ENCODE measurements around the gene TSHZ2.

The TSHZ2 gene

DNA sequence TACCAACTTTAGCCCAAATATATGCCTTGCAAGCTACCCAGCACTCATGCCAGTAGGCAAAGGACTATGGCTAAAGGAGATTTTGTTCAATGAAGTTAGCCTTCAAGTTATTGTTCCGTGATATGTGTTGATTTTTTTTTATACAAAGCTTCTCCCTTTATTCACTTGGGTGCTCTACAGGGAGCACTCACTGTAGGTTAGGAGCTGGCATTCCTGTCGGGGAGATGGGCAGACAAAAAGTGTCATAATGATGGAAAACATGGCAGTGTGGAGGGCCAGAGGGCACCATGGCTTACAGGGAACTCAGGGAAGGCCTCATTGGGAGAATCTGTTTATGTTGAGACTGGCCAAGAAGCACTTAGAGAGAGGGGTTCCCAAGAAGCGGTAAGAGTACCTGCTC, 292.4 kb downstream of the TSHZ2 start:
- Histone ChIP-seq H3K4me3 (replicated peaks; ENCODE audit: low read depth, low read length) (no peak overlapping the region), H3K36me3 (ENCODE audit: control insufficient read depth, insufficient read depth, low read length) (no peaks in the 10 kb centered on the region), H3K27me3 (replicated peaks; ENCODE audit: control insufficient read depth, insufficient read depth, low read length) (no peaks in the 10 kb centered on the region)
- TF ChIP-seq, protein P1, sequence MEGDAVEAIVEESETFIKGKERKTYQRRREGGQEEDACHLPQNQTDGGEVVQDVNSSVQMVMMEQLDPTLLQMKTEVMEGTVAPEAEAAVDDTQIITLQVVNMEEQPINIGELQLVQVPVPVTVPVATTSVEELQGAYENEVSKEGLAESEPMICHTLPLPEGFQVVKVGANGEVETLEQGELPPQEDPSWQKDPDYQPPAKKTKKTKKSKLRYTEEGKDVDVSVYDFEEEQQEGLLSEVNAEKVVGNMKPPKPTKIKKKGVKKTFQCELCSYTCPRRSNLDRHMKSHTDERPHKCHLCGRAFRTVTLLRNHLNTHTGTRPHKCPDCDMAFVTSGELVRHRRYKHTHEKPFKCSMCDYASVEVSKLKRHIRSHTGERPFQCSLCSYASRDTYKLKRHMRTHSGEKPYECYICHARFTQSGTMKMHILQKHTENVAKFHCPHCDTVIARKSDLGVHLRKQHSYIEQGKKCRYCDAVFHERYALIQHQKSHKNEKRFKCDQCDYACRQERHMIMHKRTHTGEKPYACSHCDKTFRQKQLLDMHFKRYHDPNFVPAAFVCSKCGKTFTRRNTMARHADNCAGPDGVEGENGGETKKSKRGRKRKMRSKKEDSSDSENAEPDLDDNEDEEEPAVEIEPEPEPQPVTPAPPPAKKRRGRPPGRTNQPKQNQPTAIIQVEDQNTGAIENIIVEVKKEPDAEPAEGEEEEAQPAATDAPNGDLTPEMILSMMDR (IDR thresholded peaks at IDR 0.05; ENCODE audit: insufficient read depth, low read length, poor library complexity, severe bottlenecking) = no peak
- DNase-seq (ENCODE audit: extremely low read depth, insufficient read length) = no peak

- no peak overlapping the region for H3K4me3 ChIP-seq (replicated peaks; ENCODE audit: low read depth, low read length)
- TF ChIP-seq, protein P1 (IDR thresholded peaks at IDR 0.05; ENCODE audit: insufficient read depth, low read length, poor library complexity, severe bottlenecking) = no peak
- no peaks in the 10 kb centered on the region for H3K27me3 ChIP-seq (replicated peaks; ENCODE audit: control insufficient read depth, insufficient read depth, low read length)
- H3K36me3 ChIP-seq (ENCODE audit: control insufficient read depth, insufficient read depth, low read length) = no peaks in the 10 kb centered on the region
- no peak for DNase-seq (ENCODE audit: extremely low read depth, insufficient read length)
Observed at GRCh38 chr20:53265304-53265875, 293.2 kb downstream of the TSHZ2 start.

- Histone ChIP-seq H3K27me3 (replicated peaks; ENCODE audit: control insufficient read depth, insufficient read depth, low read length) (no peaks in the 10 kb centered on the region; the same call in 1 of the 2 replicates), H3K36me3 (ENCODE audit: control insufficient read depth, insufficient read depth, low read length) (no peaks in the 10 kb centered on the region), H3K4me3 (replicated peaks; ENCODE audit: low read depth, low read length) (no peak overlapping the region)
- DNase-seq (ENCODE audit: extremely low read depth, insufficient read length) = no peak
- TF ChIP-seq, protein P1 (IDR thresholded peaks at IDR 0.05; ENCODE audit: insufficient read depth, low read length, poor library complexity, severe bottlenecking) = no peak
Observed at GRCh38 chr20:53269380-53269779, 297.2 kb downstream of the TSHZ2 start.

GRCh38 chr20:53270792-53271375, 298.7 kb downstream of the TSHZ2 start:
- TF ChIP-seq, protein P1 (IDR thresholded peaks at IDR 0.05; ENCODE audit: insufficient read depth, low read length, poor library complexity, severe bottlenecking) = no peak
- no peaks in the 10 kb centered on the region; the same call in 1 of the 2 replicates for H3K27me3 ChIP-seq (replicated peaks; ENCODE audit: control insufficient read depth, insufficient read depth, low read length)
- H3K4me3 ChIP-seq (replicated peaks; ENCODE audit: low read depth, low read length) = no peak overlapping the region
- no peak for DNase-seq (ENCODE audit: extremely low read depth, insufficient read length)
- H3K36me3 ChIP-seq (ENCODE audit: control insufficient read depth, insufficient read depth, low read length) = no peaks in the 10 kb centered on the region

- TF ChIP-seq, protein P1 (IDR thresholded peaks at IDR 0.05; ENCODE audit: insufficient read depth, low read length, poor library complexity, severe bottlenecking) = no peak
- Histone ChIP-seq H3K36me3 (ENCODE audit: control insufficient read depth, insufficient read depth, low read length) (no peaks in the 10 kb centered on the region), H3K27me3 (replicated peaks; ENCODE audit: control insufficient read depth, insufficient read depth, low read length) (no peaks in the 10 kb centered on the region; the same call in 1 of the 2 replicates), H3K4me3 (replicated peaks; ENCODE audit: low read depth, low read length) (no peak overlapping the region)
- no peak for DNase-seq (ENCODE audit: extremely low read depth, insufficient read length)
Observed at GRCh38 chr20:53274365-53274764, 302.2 kb downstream of the TSHZ2 start.
